ENCODE data around the gene TRPV2. TPM values are rescaled to one million over a fixed set of nuclear protein-coding genes. Genes with fewer than 3 reads are reported as not detected.

TRPV2 gene
- total RNA-seq, 4 donors from 2014 or later: 3.9 to 19.0 (median 7.7) TPM

DNA sequence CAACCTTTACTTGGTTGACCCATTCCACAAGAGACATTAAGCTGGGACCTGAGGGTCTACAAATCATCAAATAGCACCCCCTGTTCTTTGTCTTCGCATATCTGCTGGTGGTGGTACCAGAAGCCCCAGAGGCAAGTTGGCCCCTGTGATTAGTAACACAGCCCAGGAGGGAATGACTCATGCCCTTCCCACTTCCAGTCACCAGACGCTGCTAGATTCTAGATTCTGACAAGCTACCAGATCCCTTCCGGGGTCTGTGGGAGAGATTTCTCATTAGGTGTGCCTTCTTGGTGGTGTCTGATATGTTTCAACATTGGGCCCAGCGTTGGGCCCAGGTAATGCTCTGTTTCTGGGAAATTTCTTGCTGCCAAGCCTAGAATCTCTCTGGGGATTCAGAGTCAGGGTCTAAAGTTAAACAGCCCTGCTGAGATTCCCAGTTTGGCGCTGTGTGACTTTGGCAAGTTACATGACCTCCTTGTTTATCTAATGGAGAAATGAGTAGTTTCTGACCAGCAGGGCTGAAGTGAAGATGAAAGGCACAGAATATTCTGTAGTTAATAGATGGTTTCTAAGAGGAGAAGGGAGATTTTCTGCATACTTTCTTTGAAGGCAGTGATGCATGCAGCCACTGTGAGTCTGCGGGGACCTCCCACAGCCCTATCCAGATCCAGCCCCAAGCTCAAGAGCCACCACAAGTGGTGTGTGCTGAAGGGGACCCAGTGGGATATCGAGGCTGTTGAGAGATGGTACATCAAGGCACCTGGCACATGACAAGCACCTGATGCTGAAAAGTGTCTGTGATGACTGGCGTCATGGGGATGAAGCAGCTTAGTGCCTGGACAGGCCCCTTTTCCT is 3.9 kb downstream of the TRPV2 start:
- DNase-seq: no peak
- Histone ChIP-seq H3K9me3 (no peaks in the 10 kb centered on the region), H3K4me3 (no peak overlapping the region), H3K36me3 (peaks cover 0 to 11% (median 0%) of the 10 kb centered on the region in 3 donors), H3K27ac (peak overlapping the region; percentile 43 to 79 (median 74)), H3K4me1 (peaks cover 0 to 41% (median 12%) of the 10 kb centered on the region in 4 donors), H3K27me3 (no peaks in the 10 kb centered on the region)
- no peak for TF ChIP-seq POLR2A (IDR thresholded peaks at IDR 0.05)
- TF ChIP-seq, protein P1, sequence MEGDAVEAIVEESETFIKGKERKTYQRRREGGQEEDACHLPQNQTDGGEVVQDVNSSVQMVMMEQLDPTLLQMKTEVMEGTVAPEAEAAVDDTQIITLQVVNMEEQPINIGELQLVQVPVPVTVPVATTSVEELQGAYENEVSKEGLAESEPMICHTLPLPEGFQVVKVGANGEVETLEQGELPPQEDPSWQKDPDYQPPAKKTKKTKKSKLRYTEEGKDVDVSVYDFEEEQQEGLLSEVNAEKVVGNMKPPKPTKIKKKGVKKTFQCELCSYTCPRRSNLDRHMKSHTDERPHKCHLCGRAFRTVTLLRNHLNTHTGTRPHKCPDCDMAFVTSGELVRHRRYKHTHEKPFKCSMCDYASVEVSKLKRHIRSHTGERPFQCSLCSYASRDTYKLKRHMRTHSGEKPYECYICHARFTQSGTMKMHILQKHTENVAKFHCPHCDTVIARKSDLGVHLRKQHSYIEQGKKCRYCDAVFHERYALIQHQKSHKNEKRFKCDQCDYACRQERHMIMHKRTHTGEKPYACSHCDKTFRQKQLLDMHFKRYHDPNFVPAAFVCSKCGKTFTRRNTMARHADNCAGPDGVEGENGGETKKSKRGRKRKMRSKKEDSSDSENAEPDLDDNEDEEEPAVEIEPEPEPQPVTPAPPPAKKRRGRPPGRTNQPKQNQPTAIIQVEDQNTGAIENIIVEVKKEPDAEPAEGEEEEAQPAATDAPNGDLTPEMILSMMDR (IDR thresholded peaks at IDR 0.05): no peak

DNA sequence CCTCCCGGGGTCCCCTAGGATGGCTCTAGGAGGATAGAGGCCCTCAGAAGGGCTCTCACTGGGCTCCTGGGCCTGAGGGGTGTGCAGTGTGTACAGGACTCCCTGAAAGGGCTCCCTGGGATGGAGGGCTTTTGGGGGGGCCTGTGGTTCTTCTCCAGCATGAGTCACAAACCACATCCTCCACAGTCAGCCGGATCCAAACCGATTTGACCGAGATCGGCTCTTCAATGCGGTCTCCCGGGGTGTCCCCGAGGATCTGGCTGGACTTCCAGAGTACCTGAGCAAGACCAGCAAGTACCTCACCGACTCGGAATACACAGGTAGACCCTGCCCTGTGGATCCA is 4.5 kb downstream of the TRPV2 start:
- DNase-seq: no peak
- peak overlapping the region; percentile 43 to 79 (median 74) for H3K27ac ChIP-seq
- H3K9me3 ChIP-seq: no peaks in the 10 kb centered on the region
- peaks cover 0 to 11% (median 0%) of the 10 kb centered on the region in 3 donors for H3K36me3 ChIP-seq
- H3K4me1 ChIP-seq: peaks cover 0 to 41% (median 11%) of the 10 kb centered on the region in 4 donors
- H3K27me3 ChIP-seq: no peaks in the 10 kb centered on the region
- TF ChIP-seq, protein P1 (IDR thresholded peaks at IDR 0.05): no peak
- no peak for TF ChIP-seq POLR2A (IDR thresholded peaks at IDR 0.05)
- no peak overlapping the region for H3K4me3 ChIP-seq

DNA sequence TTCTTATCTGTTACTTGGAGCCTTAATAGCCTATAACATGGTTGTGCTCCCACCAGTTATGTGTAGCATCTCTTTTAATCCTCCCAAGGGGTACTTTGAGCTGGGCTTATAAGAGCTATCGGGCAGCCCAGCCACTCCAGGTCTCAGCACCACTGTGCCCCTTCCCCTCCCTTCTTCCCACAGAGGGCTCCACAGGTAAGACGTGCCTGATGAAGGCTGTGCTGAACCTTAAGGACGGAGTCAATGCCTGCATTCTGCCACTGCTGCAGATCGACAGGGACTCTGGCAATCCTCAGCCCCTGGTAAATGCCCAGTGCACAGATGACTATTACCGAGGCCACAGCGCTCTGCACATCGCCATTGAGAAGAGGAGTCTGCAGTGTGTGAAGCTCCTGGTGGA is 7.0 kb downstream of the TRPV2 start:
- Histone ChIP-seq H3K4me1 (peaks cover 0 to 27% (median 7%) of the 10 kb centered on the region in 4 donors), H3K4me3 (no peak overlapping the region), H3K27ac (no peak overlapping the region), H3K36me3 (peaks cover 0 to 24% (median 0%) of the 10 kb centered on the region in 3 donors), H3K27me3 (no peaks in the 10 kb centered on the region), H3K9me3 (no peaks in the 10 kb centered on the region)
- no peak for DNase-seq
- TF ChIP-seq, protein P1 (IDR thresholded peaks at IDR 0.05): no peak
- TF ChIP-seq POLR2A (IDR thresholded peaks at IDR 0.05): no peak

DNA sequence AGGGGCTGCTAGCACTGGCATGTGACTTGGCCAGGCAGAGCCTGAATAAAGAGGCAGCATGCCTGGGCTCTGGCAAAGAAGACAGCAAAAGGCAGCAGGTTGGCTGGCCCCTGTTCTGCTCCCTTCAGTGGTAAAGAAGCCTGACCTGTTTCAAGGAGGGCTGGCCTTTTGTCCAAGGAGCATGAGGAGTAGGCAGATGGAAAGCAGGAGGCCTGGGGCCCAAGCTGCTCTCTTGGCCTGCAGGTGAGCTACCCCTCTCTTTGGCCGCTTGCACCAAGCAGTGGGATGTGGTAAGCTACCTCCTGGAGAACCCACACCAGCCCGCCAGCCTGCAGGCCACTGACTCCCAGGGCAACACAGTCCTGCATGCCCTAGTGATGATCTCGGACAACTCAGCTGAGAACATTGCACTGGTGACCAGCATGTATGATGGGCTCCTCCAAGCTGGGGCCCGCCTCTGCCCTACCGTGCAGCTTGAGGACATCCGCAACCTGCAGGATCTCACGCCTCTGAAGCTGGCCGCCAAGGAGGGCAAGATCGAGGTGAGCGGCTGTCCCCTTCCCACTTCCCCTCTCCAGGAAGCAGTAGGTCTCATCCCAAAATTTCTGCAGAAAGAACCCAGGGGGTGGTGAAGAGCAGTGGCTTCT is 8.0 kb downstream of the TRPV2 start:
- no peaks in the 10 kb centered on the region for H3K9me3 ChIP-seq
- DNase-seq: no peak
- TF ChIP-seq POLR2A (IDR thresholded peaks at IDR 0.05): no peak
- TF ChIP-seq, protein P1 (IDR thresholded peaks at IDR 0.05): no peak
- H3K4me1 ChIP-seq: peaks cover 0 to 18% (median 7%) of the 10 kb centered on the region in 4 donors
- H3K4me3 ChIP-seq: no peak overlapping the region
- no peaks in the 10 kb centered on the region for H3K27me3 ChIP-seq
- peaks cover 0 to 31% (median 0%) of the 10 kb centered on the region in 3 donors for H3K36me3 ChIP-seq
- H3K27ac ChIP-seq: no peak overlapping the region

DNA sequence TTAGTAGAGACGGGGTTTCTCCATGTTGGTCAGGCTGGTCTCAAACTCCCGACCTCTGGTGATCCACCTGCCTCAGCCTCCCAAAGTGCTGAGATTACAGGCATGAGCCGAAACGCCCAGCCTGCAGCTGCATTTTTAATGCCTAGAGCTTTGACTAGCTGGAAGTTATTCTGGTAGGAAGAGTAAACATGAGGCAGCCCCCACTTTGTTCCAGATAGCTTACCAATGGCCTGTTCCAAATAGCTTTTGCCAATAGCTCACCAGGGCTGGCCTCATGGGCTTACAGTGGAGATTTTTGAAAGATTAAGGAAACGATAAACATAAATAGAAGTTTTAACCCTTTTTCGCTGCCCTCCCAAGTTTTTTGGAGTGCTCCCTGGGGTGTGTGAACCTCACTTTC is 9.8 kb downstream of the TRPV2 start:
- TF ChIP-seq, protein P1 (IDR thresholded peaks at IDR 0.05): no peak
- TF ChIP-seq POLR2A (IDR thresholded peaks at IDR 0.05): no peak
- Histone ChIP-seq H3K36me3 (peaks cover 0 to 31% (median 0%) of the 10 kb centered on the region in 3 donors), H3K4me3 (no peak overlapping the region), H3K27ac (no peak overlapping the region), H3K27me3 (no peaks in the 10 kb centered on the region), H3K9me3 (no peaks in the 10 kb centered on the region), H3K4me1 (peaks cover 0 to 1% (median 0%) of the 10 kb centered on the region in 4 donors)
- no peak for DNase-seq

Data from Peyer's patch (tissue), 4 donors.